Nephron (organoid): ENCODE data around the gene MYO3A.
"Not testable (repeated sequence)": the region's sequence is repeated elsewhere in the genome, so short reads cannot be mapped to it uniquely, and the experiment has no call there.

Source experiments
- H3K27ac Mint-ChIP-seq, 3 experiments: 2 replicates each; pipeline ENCODE4 v1.8.0; 2020; ENCODE audit warnings: mixed read lengths in 3 of 3, mild to moderate bottlenecking in 2 of 3, moderate library complexity in 1 of 3
- H3K27me3 Mint-ChIP-seq: 2 replicates; pipeline ENCODE4 v1.8.0; 2021; ENCODE audit warnings: low read depth, mild to moderate bottlenecking, moderate library complexity, mixed read lengths
- H3K36me3 Mint-ChIP-seq: 2 replicates; pipeline ENCODE4 v1.8.0; 2020; ENCODE audit warnings: low read depth, mixed read lengths
- H3K4me1 Mint-ChIP-seq: 2 replicates; pipeline ENCODE4 v1.8.0; 2020; ENCODE audit warnings: mixed read lengths
- H3K4me3 Mint-ChIP-seq, 3 experiments: 2 replicates each; pipeline ENCODE4 v1.8.0; 2020; ENCODE audit warnings: mild to moderate bottlenecking in 3 of 3, mixed read lengths in 3 of 3, moderate library complexity in 2 of 3
- H3K9me3 Mint-ChIP-seq: 2 replicates; pipeline ENCODE4 v1.8.0; 2020; ENCODE audit warnings: mixed read lengths
- CTCF ChIP-seq, 3 experiments: fragments of 200-600 bp; sonication (generic); IDR thresholded peaks; one replicate each; pipeline ENCODE4 v1.5.0; 2021; ENCODE audit warnings: antibody characterized with exemption in 3 of 3; ENCODE audit not compliant: unreplicated experiment in 3 of 3

The MYO3A gene

GRCh38 chr10:25988583-25988982 lies 54.6 kb downstream of the MYO3A start:
- no peaks in the 10 kb centered on the region for H3K4me1 Mint-ChIP-seq
- no peaks in the 10 kb centered on the region for H3K36me3 Mint-ChIP-seq
- peaks cover 4% of the 10 kb centered on the region for H3K9me3 Mint-ChIP-seq
- no peak overlapping the region for H3K4me3 Mint-ChIP-seq
- no peak for TF ChIP-seq CTCF (IDR thresholded peaks at IDR 0.05; ENCODE audit: unreplicated experiment in 3 of 3)
- H3K27ac Mint-ChIP-seq = no peak overlapping the region
- no peaks in the 10 kb centered on the region for H3K27me3 Mint-ChIP-seq

GRCh38 chr10:25989951-25990350 lies 55.9 kb downstream of the MYO3A start:
- no peaks in the 10 kb centered on the region for H3K36me3 Mint-ChIP-seq
- TF ChIP-seq CTCF (IDR thresholded peaks at IDR 0.05; ENCODE audit: unreplicated experiment in 3 of 3) = no peak
- no peaks in the 10 kb centered on the region for H3K9me3 Mint-ChIP-seq
- H3K27me3 Mint-ChIP-seq = no peaks in the 10 kb centered on the region
- H3K27ac Mint-ChIP-seq = no peak overlapping the region
- H3K4me1 Mint-ChIP-seq = no peaks in the 10 kb centered on the region
- H3K4me3 Mint-ChIP-seq = no peak overlapping the region

GRCh38 chr10:25999295-25999981 lies 65.4 kb downstream of the MYO3A start:
- Mint-ChIP-seq H3K36me3 (no peaks in the 10 kb centered on the region), H3K27me3 (no peaks in the 10 kb centered on the region), H3K9me3 (no peaks in the 10 kb centered on the region), H3K4me1 (no peaks in the 10 kb centered on the region), H3K27ac (no peak overlapping the region), H3K4me3 (no peak overlapping the region)
- TF ChIP-seq CTCF (IDR thresholded peaks at IDR 0.05; ENCODE audit: unreplicated experiment in 3 of 3) = no peak

- H3K9me3 Mint-ChIP-seq = no peaks in the 10 kb centered on the region
- H3K27me3 Mint-ChIP-seq = no peaks in the 10 kb centered on the region
- no peaks in the 10 kb centered on the region for H3K36me3 Mint-ChIP-seq
- no peak overlapping the region for H3K4me3 Mint-ChIP-seq
- H3K27ac Mint-ChIP-seq = no peak overlapping the region
- H3K4me1 Mint-ChIP-seq = no peaks in the 10 kb centered on the region
- no peak for TF ChIP-seq CTCF (IDR thresholded peaks at IDR 0.05; ENCODE audit: unreplicated experiment in 3 of 3)
Measured at GRCh38 chr10:26000971-26001370, 66.9 kb downstream of the MYO3A start.

- not testable (repeated sequence) for H3K27me3 Mint-ChIP-seq, H3K4me3 Mint-ChIP-seq, H3K36me3 Mint-ChIP-seq, H3K4me1 Mint-ChIP-seq, H3K27ac Mint-ChIP-seq, H3K9me3 Mint-ChIP-seq
Measured at GRCh38 chr10:26002466-26002865, 68.4 kb downstream of the MYO3A start.

GRCh38 chr10:26015092-26015491 lies 81.1 kb downstream of the MYO3A start:
- H3K9me3 Mint-ChIP-seq = peaks cover 5% of the 10 kb centered on the region
- no peaks in the 10 kb centered on the region for H3K27me3 Mint-ChIP-seq
- no peaks in the 10 kb centered on the region for H3K4me1 Mint-ChIP-seq
- TF ChIP-seq CTCF (IDR thresholded peaks at IDR 0.05; ENCODE audit: unreplicated experiment in 3 of 3) = no peak
- H3K36me3 Mint-ChIP-seq = no peaks in the 10 kb centered on the region
- H3K27ac Mint-ChIP-seq = no peak overlapping the region
- no peak overlapping the region for H3K4me3 Mint-ChIP-seq
